NCI-H1105 (cell line): ENCODE measurements around the gene ME2.
"Not testable (repeated sequence)": the region's sequence is repeated elsewhere in the genome, so short reads cannot be mapped to it uniquely, and the experiment has no call there.

Experiments used
- DNase-seq: peaks from one replicate; lab custom pipeline; 2025; lab: John Stamatoyannopoulos, UW

Gene ME2

DNA sequence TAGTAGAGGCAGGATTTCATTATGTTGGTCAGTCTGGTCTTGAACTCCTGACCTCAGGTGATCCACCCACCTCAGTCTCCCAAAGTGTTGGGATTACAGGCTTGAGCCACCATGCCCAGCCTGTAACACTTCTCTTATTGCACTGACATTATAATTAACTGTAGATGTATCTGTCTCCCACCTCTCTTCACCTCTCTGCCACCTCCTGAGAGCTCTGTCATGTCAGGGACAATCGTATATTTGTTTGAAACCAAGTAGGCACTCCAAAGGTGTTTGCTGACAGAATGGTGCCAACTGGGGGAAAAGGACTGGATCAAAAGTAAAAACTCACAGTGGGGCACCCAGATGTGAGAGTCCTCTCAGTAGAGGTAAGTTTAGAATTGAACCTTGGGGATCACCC lies 17.3 kb upstream of the ME2 start:
- no peak for DNase-seq

DNA sequence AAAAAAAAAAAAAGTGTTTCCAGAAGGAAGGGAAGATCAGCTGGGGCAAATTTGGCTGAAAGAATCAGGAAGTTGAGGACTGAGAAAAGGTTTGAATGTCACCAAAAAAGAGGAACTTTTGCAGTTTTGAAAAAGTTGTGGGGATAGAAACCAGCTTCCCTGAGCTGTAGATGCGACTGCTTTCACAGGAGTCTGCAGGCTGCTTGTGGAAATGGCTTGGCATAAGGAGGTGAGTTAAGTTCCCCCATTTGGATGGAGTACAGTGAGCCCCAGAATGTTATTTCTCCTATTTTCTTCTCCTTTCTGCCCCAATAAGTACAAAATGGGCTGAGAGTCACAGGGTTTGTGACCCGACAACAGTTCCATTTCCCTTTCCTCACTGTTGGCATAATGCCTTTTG lies 16.5 kb upstream of the ME2 start:
- DNase-seq: no peak

DNA sequence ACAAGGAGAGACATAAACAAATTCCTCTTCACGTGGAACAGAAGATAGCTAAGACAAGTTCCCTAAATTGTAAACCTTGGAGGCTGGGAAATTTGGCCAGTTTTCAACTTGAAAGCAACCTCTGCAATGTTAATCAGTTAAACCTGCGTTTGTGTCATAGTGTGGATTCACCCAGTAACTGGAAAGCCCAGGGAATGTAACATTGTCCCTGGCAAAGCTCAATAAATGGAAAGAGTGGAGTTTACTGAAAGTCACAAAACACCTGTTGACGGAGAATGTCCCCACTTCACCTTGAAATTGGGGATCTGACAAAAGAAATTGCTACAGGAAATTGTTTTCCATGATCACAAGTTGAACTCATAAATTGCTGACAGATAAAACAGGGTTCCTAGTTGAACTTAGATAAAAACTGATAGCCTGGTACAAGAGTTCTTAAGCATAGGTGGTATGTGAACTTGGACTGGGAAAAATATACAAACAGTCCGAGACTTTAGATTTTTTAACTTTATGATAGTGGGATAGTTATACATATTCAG lies 15.0 kb upstream of the ME2 start:
- DNase-seq: no peak

DNA sequence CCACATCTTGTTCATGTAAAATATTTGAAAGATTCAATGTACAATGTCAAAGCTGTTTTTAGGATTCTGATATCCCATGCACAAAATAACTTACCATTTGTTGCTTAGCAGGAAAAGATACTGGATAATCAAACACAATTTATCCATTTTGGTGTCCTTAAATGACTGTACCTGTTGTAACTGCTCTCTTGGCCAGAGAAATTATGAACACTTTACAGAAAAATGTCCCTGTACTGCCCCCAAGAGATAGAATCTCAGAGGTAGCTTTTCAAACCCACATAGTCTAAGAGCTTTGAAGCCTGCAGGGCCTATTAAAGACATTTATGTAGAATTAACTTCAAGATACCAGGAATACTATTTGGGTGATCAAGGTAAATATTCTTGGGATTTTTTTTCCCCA lies 12.2 kb upstream of the ME2 start:
- DNase-seq: no peak

DNA sequence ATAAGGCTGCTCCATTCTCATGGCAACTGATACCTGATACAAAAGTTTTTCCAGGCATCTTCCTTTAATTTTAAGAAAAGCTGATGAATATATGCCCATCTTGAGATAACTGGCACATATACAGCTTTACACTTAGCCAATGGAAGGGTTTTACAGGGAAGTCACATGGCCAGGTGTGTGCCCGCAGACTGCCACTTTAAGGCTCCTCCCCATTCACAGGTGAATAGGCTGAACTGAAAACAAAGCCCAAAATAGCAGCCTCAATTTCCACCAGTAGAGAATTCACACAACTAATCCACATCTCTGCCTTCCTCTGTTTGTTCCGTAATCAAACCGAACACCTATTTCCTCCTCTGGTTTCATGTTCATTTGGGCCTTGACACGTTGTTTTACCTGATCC lies 9.8 kb upstream of the ME2 start:
- DNase-seq: no peak

DNA sequence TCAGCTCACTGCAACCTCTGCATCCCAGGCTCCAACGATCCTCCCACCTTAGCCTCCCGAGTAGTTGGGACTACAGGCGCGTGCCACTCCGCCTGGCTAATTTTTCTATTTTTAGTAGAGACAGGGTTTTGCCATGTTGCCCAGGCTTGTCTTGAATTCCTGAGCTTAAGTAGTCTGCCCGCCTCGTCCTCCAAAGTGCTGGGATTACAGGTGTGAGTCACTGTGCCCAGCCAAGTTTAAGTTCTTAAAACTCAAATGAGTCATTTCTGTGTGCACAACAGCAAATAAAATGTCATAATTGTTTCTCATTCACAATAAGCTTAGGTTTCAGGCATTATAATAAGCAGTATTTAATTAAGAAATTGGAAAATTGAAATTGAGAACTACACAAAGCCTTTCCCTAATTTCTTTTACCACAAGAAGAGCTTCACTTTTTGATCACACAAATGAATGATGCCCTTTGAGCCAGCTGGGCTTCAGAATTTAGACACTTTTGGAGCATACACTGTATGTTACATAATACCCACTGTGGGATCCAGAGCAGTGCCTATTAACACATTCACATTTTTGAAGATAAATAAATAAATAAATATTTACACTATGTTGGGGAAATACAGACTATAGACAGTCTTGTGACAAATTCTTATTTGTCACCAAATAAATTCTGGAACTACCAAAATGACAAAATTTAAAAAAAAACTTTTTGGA lies 8.6 kb upstream of the ME2 start:
- DNase-seq: no peak

DNA sequence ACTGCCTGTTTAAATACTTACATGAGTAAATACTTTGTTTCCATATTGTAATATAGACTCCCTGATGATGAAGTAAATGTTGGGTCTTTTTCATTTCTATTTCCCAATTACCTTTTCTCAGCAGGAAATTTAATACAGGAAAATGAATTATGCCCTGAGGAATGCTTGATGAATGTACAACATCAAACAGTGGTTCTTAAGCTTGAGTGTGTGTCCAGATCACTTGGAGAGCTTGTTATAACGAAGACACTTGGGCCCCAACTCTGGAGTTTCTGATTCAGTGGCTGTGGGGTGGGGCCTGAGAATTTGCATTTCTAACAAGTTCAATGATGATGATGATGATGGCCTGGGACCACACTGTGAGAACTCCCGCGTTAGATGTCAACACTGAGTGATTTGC lies 7.1 kb upstream of the ME2 start:
- no peak for DNase-seq

DNA sequence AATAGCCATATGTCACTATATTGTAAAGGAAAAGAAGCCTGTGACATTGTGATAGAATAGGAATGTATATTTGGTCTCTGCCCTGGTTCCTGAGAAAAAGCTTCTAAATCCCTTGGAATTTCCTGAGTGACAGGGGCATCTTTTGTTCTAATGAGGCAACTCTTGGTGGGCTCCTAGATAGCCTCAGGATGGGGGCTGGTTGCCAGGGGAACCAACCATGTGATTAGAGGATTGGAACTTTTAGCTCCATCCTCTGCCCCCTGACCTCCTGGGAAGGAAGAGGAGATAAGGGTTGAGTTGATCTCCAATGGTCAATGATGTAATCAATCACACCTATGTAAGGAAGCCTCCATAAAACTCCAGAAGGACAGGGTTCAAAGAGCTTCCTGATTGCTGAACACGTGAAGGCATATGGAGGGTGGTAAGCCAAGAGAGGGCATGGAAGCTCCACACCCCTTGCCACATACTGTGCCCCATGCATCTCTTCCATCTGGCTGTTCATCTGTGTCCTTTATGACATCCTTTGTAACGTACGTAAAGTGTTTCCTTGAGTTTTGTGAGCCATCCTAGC lies 2.9 kb upstream of the ME2 start:
- DNase-seq: no peak

DNA sequence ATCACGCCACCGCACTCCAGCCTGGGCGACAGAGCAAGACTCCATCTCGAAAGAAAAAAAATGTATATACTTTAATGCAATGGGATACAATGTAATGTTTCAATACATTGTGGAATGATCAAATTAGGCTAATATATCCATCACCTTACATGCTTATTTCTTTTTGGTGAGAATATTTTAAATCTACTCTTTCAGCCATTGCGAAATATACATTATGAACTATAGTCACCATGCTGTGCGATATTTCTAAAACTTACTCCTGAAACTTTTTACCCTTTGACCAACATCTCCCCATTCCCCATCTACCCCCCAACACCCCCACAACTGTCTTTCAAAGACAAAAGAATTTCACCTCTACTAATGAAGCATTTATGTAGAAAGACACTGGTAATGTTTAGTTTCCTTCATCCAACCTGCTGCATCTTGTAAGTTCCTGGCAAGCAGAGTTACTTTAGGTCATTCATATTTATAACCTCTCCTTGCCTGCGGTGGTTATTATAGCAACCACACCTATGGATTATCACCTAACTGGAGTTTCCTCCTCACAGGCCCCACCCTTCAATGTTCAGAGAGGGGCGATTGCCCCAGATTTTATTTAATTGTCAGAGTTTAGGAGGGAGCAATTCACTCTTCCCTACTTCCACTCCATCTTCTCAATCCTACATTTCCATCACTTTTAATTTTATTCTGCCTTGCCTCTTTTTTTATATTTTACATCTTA lies 1.2 kb upstream of the ME2 start:
- DNase-seq: no peak

DNA sequence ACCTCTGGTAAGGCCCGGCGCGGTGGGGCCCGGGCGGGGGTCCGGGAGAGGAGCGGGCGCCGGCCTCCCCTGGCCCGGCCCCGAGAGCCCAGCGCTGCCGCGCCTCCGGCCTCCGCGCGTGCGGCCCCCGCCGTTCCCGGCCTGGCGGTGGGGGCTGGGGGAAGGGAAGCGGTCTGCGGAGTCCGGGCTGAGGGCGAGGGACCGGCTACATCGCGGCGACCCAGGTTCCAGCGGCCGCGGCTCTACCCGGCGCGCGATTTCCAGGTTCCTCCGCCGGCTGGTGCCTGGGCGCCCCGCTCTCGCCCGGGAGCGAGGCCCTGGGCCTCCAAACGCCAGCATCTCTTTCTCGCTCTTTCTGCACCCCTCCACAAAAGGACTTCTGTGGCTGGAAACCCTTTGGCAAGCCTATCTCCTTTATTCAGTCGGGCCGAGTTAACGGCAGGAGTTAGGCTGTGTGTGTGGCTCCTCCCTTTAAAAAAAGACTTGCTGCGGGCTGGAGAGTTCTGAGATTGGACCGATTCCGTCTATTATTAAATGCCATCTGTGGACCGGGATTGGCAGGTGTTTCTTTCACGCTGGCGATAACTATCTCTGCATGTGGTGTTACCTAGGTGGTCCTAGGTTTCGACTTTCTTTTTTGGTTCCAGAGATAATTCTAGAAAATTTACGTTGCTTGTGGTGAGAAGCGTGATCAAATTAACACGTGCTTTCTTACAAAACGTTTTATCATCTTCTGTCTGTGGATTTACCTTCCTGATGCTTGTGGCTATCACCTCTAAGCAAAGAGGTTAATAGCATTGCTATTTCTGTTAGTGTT lies 592 bp downstream of the ME2 start:
- DNase-seq: peak; percentile 53

DNA sequence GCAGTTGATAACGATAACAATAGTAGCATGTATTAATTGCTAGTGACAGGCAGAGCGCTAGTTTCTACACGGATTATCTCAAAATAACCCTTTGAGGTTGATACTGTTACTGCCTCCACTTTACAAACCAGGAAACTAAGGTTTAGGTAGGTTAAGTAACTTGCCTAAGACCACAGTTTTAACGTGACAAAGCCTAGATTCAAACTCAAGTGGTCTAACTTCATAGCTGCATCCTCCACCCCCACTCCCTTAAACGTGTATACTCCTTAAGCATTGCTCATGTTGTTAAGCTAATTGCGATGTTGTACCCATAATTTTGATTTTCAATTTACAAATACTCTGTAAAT lies 1.2 kb downstream of the ME2 start:
- DNase-seq: no peak

DNA sequence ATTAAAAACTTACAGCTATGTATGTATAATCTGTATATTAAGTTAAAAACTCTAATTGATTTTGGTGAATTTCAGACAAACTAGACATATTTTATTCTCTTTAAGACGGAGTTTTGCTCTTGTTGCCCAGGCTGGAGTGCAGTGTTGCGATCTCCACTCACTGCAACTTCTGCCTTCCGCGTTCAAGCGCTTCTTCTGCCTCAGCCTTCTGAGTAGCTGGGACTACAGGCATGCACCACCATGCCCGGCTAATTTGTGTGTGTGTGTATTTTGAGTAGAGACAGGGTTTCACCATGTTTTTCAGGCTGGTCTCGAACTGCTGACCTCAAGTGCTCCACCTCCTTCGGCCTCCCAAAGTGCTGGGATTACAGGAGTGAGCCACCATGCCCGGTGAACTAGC lies 2.0 kb downstream of the ME2 start:
- not testable (repeated sequence) for DNase-seq

DNA sequence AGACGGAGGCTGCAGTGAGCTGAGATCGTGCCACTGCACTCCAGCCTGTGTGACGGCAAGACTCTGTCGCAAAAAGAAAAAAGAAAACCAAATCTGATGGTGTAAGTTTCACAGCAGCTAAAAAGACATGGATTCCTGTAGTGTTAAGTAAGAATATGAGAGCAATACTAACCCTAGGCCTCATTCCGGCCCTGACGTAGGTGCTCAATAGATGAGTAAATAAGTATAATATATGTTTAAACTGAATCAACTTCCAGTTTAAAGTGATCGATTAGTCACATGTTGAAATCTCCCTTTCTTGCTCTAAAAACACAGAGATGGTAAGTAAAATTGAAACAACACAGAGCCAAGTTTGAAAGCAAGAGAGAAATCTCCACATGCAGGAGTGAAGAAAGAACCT lies 8.0 kb downstream of the ME2 start:
- DNase-seq: no peak

DNA sequence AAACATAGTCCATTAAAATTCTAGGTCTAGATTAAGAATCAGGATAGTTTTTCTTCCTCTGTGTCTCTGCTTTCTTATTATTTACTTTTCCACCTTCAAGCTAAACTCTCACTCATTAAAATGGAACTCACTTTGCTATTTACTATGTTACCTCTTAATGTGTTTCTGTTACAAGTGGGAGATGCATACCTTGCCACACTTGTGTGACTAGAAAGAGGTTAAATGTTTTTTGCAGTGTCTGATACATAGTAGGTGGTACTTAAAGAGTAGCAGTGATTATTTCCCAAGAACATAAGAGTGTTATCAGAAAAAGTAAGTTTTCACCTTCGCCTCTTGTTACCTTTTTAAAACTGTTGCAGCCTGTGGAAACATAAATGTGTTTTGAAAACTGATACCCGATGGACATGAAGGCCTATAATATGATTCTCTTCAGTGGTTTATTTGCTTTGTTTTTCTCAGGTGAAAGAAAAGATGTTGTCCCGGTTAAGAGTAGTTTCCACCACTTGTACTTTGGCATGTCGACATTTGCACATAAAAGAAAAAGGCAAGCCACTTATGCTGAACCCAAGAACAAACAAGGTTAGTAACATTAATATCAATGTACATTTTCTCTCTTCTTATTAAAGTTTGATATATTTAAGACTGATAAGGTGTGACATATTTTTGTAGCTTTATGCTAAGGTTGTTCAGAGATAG lies 16.6 kb downstream of the ME2 start:
- no peak for DNase-seq

DNA sequence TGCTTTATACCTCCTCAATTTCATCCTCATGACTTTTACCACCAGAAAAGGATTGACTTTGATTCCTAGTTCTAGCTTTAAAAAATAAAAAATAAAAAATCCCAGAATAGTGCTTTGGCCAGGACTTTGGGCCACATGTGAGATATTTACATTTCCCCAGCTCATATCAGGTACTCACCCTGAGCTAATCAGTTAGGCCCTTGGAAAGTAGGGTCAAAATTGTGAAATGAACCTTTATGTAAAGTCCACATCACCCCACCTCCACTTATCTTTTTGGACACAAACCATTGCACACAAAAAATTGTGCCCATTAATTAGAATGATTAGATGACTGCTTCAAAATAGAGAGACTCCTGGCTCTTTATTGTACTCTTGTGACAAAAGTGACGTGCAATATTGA lies 17.2 kb downstream of the ME2 start:
- no peak for DNase-seq

DNA sequence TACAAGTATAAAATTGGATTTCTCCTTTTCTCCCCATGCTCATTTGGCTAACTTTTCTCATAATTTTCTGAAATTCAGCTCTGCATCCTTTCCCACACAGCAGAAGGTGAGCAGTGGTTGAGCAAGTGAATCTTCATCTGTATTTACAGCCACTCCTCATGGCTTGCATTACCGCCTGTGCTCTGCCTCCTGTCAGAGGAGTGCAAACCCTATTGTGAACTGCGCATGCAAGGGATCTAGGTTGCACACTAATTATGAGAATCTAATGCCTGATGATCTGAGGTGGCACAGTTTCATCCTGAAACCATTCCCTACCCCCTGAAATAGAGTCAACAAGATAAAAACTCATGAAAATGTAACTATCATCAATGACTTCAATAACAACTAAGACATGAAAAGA lies 20.0 kb downstream of the ME2 start:
- DNase-seq: no peak

DNA sequence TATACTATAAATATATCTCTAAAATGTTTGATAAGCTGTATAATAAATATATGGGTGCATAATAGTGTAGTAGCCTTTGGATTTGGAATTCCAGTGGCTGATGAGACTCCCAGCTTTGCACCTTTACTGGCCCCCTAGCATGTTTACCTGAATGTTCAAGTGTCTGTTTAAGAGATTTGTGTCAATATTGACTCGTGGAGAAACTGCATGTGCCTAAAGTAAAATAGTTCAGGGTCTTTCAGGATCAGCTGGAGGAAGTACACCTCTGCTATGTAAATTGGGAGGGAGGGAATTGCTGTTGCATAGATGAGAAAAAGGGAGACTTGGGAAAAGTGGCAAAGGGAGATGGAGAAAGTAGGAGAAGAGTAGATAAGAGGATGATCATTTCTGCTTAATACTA lies 23.9 kb downstream of the ME2 start:
- no peak for DNase-seq

DNA sequence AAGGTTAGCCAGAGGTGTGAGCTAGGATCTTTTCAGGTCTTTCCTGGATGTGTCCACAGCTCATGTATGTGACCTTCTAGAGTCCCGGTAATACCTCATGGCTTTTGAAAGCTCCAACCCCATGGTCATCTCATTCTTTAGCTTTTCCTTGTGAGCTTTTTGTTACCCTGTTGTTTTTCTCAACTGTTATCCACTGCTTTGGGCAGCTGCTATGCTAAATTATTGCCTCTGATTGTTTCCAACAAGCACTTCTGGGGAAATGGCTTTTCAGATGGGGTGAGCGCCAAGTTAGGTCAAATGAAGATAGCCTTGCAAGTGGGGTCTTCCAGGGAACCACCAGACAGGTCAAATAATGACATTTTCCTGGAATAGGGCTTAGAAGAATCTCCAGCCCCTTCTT lies 27.9 kb downstream of the ME2 start:
- no peak for DNase-seq

DNA sequence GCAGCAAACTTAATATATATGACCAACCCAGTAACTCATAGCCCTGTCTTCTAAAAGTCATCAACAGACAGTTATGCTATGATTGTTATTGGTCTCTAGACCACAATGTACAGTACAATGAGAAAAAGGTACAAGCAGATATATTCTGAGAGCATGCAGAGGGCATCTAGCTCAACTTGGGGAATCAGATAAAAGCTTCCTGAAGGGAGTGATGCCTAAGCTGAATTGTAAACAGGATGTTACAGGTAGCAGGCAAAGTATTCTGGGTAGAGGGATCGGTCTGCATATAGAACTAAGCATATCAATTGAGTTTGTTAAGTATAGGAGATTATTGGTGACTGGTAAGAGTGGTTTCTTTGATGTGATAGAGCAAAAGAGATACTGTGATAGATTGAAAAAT lies 30.3 kb downstream of the ME2 start:
- DNase-seq: no peak

DNA sequence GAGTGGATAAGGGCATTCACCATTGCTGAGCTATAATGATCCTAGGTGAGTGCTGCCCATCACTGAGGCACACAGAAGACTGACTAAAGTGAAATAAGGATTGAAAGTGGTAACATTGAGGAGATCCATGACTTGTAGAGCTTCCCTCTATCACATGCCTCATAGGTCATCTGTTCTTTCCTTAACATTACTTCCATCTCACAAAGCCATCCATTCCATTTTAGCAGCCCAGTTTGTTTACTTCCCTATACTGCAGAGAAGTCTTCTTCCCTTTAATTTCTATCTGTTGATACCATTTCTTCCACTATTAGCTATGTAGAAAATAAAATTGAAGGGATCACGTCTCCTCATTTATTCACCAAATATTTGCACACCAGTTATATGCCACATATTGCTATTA lies 32.1 kb downstream of the ME2 start:
- no peak for DNase-seq

DNA sequence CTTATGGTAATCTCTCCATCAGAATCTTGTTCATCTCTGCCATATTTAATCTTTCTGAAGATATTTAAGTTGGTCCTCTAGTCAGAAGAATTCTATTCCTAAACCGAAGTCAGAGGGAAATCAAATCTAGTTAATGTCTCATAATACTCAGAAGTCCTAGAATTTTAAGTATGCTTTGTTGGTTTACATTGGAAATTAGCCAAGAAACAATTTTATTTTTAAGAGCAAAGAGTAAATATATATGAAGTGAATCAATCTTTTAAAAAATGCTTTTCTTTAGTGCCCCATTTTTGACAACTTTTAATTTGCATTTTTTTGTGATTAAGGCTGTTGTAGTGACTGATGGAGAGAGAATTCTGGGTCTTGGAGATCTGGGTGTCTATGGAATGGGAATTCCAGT lies 38.1 kb downstream of the ME2 start:
- no peak for DNase-seq

DNA sequence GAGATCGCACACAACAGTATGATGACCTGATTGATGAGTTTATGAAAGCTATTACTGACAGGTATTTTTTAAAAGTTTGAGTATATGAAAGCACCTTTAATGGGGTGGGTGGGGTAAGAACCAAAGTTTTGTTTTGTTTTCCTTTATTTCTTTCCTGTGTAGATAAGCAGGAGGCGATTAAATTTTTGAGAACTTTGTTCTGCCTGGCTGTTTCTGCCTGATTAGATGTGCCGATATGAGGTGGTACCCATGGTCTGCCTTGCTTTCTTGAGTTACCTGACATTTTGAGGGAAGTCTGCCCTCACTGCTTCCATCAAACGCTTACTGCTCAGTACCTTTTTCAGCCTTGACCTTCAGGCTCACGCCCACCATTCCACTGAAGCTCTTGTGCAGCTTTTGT lies 39.2 kb downstream of the ME2 start:
- DNase-seq: no peak
